Spinal cord (tissue), 10 donors: Measurements from ENCODE around the gene CEP76. TPM values are rescaled to one million over a fixed set of nuclear protein-coding genes. Genes with fewer than 3 reads are reported as not detected.
"Not testable (repeated sequence)": the region's sequence is repeated elsewhere in the genome, so short reads cannot be mapped to it uniquely, and the experiment has no call there.

Source experiments
- DNase-seq, 6 donors: peaks; one replicate each; pipeline versions ENCODE4 v3.0.0 to v3.0.0-alpha.2; 2013 to 2015; ENCODE audit warnings: low spot score in 6 of 6, low read depth in 4 of 6
- H3K27ac ChIP-seq: one replicate; pipeline ENCODE4 v1.5.1; 2013; ENCODE audit warnings: low read depth, low read length, control low read depth
- H3K27me3 ChIP-seq: one replicate; pipeline ENCODE4 v1.6.1; 2013; ENCODE audit warnings: low read length; ENCODE audit not compliant: control insufficient read depth, insufficient read depth
- H3K36me3 ChIP-seq: one replicate; pipeline ENCODE4 v1.6.1; 2013; ENCODE audit warnings: low read length; ENCODE audit not compliant: control insufficient read depth, insufficient read depth
- H3K4me1 ChIP-seq: one replicate; pipeline ENCODE4 v1.6.1; 2013; ENCODE audit warnings: low read length; ENCODE audit not compliant: control insufficient read depth, insufficient read depth
- H3K4me3 ChIP-seq: one replicate; pipeline ENCODE4 v1.5.1; 2013; ENCODE audit warnings: low read depth, low read length, control low read depth
- H3K9me3 ChIP-seq: one replicate; pipeline ENCODE4 v1.6.1; 2013; ENCODE audit warnings: low read length; ENCODE audit not compliant: control insufficient read depth, insufficient read depth
- WGBS: methylation state at CpG from one replicate; pipeline ENCODE4 v1.1.5; 2013; ENCODE audit warnings: missing lambda C conversion rate; ENCODE audit not compliant: insufficient coverage; 5-methylcytosine and 5-hydroxymethylcytosine counted together
- polyA plus RNA-seq, 2 donors: library from polyadenylated mRNA; unstranded; fragments of 120-200 nt; gene quantifications; one replicate each; pipeline ENCODE4 v1.2.1, GENCODE V29; 2013; ENCODE audit not compliant: insufficient read length in 2 of 2
- total RNA-seq, 2 donors: library from RNA; depleted of rRNA in 1 of 2; stranded (reverse); fragments of 120-200 nt in 1 of 2; fragments of >200 nt in 1 of 2; gene quantifications; one replicate each; pipeline versions ENCODE4 v1.2.3 to v1.2.4, GENCODE V29; 2013 to 2014
- donor health status: healthy.

The CEP76 gene
- total and polyA plus RNA-seq, 4 donors, result 9.6 to 12.4 (median 11.2) TPM

DNA sequence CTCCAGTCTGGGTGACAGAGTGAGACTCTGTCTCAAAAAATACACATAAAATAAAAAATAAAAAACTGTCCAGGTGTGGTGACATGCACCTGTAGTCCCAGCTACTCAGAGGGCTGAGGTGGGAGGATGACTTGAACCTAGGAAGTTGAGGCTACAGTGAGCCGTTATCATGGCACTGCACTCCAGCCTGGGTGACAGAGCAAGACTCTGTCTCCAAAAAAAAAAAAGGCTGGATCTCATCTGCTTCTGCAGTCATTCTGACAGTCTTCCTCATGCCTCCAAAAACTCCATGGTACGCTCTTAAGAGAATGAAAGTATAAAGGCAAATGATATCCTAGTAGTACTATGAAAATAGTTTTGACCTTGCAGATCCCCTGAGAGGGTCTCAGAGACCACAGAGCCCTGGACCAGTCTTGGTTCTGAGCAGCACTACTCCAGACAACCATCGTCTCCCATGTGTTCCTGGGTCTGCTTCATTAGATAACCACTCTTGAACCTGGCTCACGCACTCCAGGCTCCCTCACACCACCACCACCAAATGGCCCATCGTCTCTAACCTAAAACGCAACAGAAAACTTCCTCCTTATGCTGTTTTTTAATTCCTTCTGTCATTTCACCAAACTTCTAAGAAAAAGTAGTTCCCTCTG lies 70.6 kb downstream of the CEP76 start:
- WGBS, result 84% methylated on average over 5 of the region's 6 CpGs
- no peak for DNase-seq

GRCh38 chr18:12630136-12630535 lies 72.4 kb downstream of the CEP76 start:
- Histone ChIP-seq H3K36me3 (peaks cover 2% of the 10 kb centered on the region), H3K4me1 (peaks cover 2% of the 10 kb centered on the region), H3K27ac (no peak overlapping the region), H3K9me3 (no peaks in the 10 kb centered on the region), H3K27me3 (no peaks in the 10 kb centered on the region), H3K4me3 (no peak overlapping the region)
- WGBS, result no CpG with 5 or more reads among the region's 7 CpGs
- DNase-seq, result no peak

More for the DNA sequence above, 70.6 kb downstream of the CEP76 start:
- Histone ChIP-seq H3K4me1 (peaks cover 2% of the 10 kb centered on the region), H3K4me3 (no peak overlapping the region), H3K36me3 (peaks cover 2% of the 10 kb centered on the region), H3K27me3 (no peaks in the 10 kb centered on the region), H3K9me3 (no peaks in the 10 kb centered on the region), H3K27ac (no peak overlapping the region)

GRCh38 chr18:12628706-12629702 lies 73.5 kb downstream of the CEP76 start:
- no peak overlapping the region for H3K4me3 ChIP-seq
- H3K36me3 ChIP-seq, result peaks cover 2% of the 10 kb centered on the region
- peaks cover 2% of the 10 kb centered on the region for H3K4me1 ChIP-seq
- H3K9me3 ChIP-seq, result no peaks in the 10 kb centered on the region
- H3K27ac ChIP-seq, result no peak overlapping the region
- H3K27me3 ChIP-seq, result no peaks in the 10 kb centered on the region
- WGBS, result no CpG with 5 or more reads among the region's 4 CpGs
- DNase-seq, result peak in 2 of 6 donors; percentile 10 to 22

DNA sequence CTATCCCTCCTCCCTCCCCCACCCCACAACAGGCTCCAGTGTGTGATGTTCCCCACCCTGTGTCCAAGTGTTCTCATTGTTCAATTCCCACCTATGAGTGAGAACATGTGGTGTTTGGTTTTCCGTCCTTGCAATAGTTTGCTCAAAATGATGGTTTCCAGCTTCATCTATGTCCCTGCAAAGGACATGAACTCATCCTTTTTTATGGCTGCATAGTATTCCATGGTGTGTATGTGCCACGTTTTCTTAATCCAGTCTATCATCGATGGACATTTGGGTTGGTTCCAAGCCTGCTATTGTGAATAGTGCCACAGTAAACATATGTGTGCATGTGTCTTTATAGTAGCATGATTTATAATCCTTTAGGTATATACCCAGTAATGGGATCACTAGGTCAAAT lies 75.3 kb downstream of the CEP76 start:
- H3K4me3 ChIP-seq, H3K27ac ChIP-seq, H3K4me1 ChIP-seq, H3K36me3 ChIP-seq, DNase-seq, H3K27me3 ChIP-seq, H3K9me3 ChIP-seq: not testable (repeated sequence)
- no CpG with 5 or more reads among the region's 3 CpGs for WGBS

GRCh38 chr18:12625241-12625640 lies 77.3 kb downstream of the CEP76 start:
- Histone ChIP-seq H3K27ac (no peak overlapping the region), H3K4me3 (no peak overlapping the region), H3K4me1 (no peaks in the 10 kb centered on the region), H3K27me3 (no peaks in the 10 kb centered on the region), H3K9me3 (no peaks in the 10 kb centered on the region), H3K36me3 (no peaks in the 10 kb centered on the region)
- DNase-seq, result no peak
- no CpG with 5 or more reads among the region's 4 CpGs for WGBS

Other genes with a start within 250 kb of the CEP76 start
- 10 to 100 TPM; 46.9 to 61.3 TPM for gene SPIRE1, start 44.6 kb downstream of the CEP76 start, total RNA-seq
- gene SPIRE1, start 44.6 kb downstream of the CEP76 start, polyA plus RNA-seq, result 10 to 100 TPM; 51.3 to 64.2 TPM
- gene PSMG2, start 319 bp upstream of the CEP76 start, total RNA-seq, result 10 to 100 TPM; 60.0 to 77.5 TPM
- 10 to 100 TPM; 69.8 to 77.0 TPM for gene PSMG2, start 319 bp upstream of the CEP76 start, polyA plus RNA-seq
- 10 to 100 TPM; 28.4 to 40.9 TPM for gene PTPN2, start 181.5 kb upstream of the CEP76 start, total RNA-seq
- gene PTPN2, start 181.5 kb upstream of the CEP76 start, polyA plus RNA-seq, result 10 to 100 TPM; 31.2 to 31.4 TPM
- gene SEH1L, start 245.3 kb upstream of the CEP76 start, total RNA-seq, result 10 to 100 TPM; 22.8 to 29.8 TPM
- 10 to 100 TPM; 33.6 to 37.1 TPM for gene SEH1L, start 245.3 kb upstream of the CEP76 start, polyA plus RNA-seq